ENCODE results near the gene TCFL5. TPM values are rescaled to one million over a fixed set of nuclear protein-coding genes. Genes with fewer than 3 reads are reported as not detected.

The TCFL5 gene
- total RNA-seq, 4 donors from 2014 or later: 12.1 to 13.9 (median 13.1) TPM

DNA sequence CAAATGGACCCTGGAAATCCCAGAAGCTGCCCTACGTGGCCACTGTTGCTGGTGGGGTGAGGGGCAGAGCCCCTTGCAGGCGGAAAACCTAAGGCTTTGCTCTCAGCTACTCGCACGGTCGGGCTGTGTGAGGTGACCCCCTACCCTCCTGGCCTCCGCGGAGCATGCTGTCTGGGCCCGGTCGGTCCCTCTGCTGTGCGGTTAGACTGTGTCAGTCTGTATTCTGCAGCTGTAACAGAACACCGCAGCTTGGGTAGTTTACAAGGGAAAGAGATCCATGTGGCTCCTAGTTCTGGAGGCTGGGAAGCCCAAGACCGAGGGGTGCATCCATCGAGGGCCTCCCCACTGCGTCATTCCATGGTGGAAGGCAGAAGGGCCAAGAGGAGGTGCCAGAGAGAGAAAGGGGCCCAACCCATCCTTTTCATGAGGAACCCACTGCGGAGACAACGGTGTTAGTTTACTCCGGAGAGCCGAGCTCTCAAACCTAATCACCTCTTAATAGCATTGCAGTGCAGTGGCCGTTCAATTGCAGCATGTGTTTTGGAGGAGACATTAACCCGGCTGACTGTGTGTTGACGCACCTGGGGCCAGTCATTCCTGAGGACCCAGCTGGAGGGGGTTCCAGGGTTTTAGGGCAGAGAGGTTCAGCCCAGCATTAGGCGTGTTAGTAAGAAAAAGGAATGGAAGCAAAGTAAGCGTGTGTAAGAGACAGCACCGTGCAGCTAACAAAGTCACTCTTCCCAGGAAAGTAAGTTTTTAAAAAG, 26.5 kb downstream of the TCFL5 start:
- TF ChIP-seq POLR2A (IDR thresholded peaks at IDR 0.05): no peak
- no peak for TF ChIP-seq CTCF (IDR thresholded peaks at IDR 0.05)
- no peak overlapping the region for H3K4me3 ChIP-seq (ENCODE audit: low read depth, poor library complexity, severe bottlenecking)
- 87 to 91% methylated on average over 24 of the region's 24 CpGs for WGBS, 2 donors
- intact Hi-C loops (cut with DNase I; ENCODE audit: low total_unique reads): no loop called here
- DNase-seq (ENCODE audit: low spot score in 2 of 2): no peak

DNA sequence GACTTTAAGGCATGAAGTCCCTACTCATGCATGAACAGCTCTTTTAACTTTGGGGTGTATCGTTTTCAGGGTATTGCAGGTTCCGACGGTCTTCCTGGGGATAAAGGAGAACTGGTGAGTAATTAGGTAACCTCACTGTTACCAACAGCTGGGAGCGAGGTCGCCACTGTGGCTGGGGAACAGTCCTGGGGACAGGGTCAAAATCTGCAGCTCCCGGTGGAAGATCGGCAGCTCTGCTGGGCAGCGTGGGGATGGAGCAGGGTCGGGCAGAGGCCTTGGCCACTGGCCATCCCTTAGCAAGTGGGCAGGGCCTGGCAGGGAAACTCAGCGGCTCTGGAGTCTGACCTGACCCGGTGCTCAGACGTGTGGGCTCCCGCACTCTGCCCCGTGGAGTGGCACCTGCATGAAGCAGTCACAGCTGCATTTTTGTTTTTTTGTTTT, 28.7 kb downstream of the TCFL5 start:
- 59 to 64% methylated on average over 14 of the region's 14 CpGs for WGBS, 2 donors
- intact Hi-C loops (cut with DNase I; ENCODE audit: low total_unique reads): no loop called here
- H3K4me3 ChIP-seq (ENCODE audit: low read depth, poor library complexity, severe bottlenecking): no peak overlapping the region
- no peak for TF ChIP-seq CTCF (IDR thresholded peaks at IDR 0.05)
- TF ChIP-seq POLR2A (IDR thresholded peaks at IDR 0.05): no peak
- DNase-seq (ENCODE audit: low spot score in 2 of 2): no peak

- DNase-seq (ENCODE audit: low spot score in 2 of 2): peak in 1 of 2 donors; percentile 92
- TF ChIP-seq POLR2A (IDR thresholded peaks at IDR 0.05) (no peak), CTCF (IDR thresholded peaks at IDR 0.05) (no peak)
- WGBS, 2 donors: 16 to 23% methylated on average over 12 to 19 of the region's 22 CpGs
- H3K4me3 ChIP-seq (ENCODE audit: low read depth, poor library complexity, severe bottlenecking): no peak overlapping the region
- intact Hi-C loops (cut with DNase I; ENCODE audit: low total_unique reads): no loop called here
Observed at GRCh38 chr20:62832212-62832922, 29.3 kb downstream of the TCFL5 start.

DNA sequence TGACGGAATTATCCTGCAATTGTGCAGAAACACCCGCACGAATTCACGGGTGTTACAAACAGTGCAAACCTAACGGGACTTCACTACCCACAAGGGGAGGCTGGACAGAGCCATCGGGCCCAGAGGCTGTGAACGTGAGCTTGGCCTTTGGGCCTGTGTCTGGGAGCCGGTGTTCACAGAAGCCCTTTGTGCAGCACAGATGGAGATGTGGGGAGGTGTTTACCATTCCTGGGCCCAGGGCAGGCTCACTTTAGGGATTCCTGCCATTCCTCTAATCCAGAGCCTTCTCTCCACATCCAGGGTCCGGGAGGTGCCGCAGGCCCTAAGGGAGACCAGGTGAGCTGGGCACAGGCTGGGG, 29.8 kb downstream of the TCFL5 start:
- DNase-seq (ENCODE audit: low spot score in 2 of 2): no peak
- no peak overlapping the region for H3K4me3 ChIP-seq (ENCODE audit: low read depth, poor library complexity, severe bottlenecking)
- WGBS, 2 donors: 39 to 56% methylated on average over 10 of the region's 10 CpGs
- intact Hi-C loops (cut with DNase I; ENCODE audit: low total_unique reads): no loop called here
- TF ChIP-seq POLR2A (IDR thresholded peaks at IDR 0.05): no peak
- no peak for TF ChIP-seq CTCF (IDR thresholded peaks at IDR 0.05)

DNA sequence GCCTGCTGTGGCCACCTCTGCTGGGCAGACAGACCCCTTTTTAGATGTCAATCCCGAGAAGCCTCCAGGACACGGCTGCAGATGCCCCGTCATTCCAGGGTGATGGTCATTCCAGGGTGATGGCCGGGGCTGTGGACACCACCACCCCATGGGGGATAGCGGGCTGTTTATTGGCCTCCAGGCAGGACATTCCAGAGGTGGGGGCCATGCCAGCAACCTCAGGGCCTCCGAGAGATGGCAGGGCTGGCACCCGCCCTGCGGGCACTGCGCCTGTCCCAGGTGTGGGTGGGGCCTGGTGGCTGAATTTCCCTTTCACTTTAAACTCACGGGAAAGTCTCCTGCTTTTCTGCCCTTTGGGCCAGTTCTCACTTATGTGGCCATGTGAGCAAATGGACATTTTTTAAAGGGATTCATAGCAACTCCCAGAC, 30.2 kb downstream of the TCFL5 start:
- DNase-seq (ENCODE audit: low spot score in 2 of 2): no peak
- no peak overlapping the region for H3K4me3 ChIP-seq (ENCODE audit: low read depth, poor library complexity, severe bottlenecking)
- intact Hi-C loops (cut with DNase I; ENCODE audit: low total_unique reads): no loop called here

More for the DNA sequence above, 30.2 kb downstream of the TCFL5 start:
- 56 to 66% methylated on average over 9 to 10 of the region's 10 CpGs for WGBS, 2 donors
- TF ChIP-seq POLR2A (IDR thresholded peaks at IDR 0.05) (no peak), CTCF (IDR thresholded peaks at IDR 0.05) (no peak)

All from lower leg skin (tissue), 4 donors.